NCI-H1417 treated with DMSO at 0.1 percent for 48 hours (cell line): ENCODE measurements around the gene CDH11.

Experiments used
- DNase-seq: peaks from one replicate; lab custom pipeline; 2025; lab: John Stamatoyannopoulos, UW

Gene CDH11

DNA sequence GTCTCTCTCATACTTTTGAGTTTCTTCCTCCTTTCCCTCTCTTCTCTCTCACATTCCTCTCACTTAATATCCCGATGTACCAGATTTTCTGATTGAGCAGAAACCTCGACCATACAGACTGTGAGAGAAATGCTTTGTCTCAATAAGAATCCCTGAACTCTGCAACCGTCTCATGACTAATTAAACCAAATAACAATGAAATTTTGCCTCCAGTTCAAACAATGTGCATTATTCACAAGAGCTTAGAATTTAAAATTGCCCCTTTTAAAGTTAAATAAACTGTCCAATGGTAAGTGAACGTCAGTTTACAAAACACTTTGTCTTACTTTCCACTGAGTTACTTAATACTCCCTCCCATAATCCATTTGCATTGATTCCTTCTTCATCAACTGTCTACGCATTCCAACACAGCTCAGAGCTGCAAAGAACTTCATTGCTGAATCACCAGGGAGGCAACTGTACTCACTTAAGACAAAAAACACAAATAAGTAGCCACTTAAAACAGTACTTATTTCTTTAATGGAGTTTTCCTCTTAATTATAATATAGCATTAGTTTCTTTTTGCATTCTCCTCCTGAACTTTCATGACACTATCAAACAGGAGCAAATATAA is 4.9 kb downstream of the CDH11 start:
- no peak for DNase-seq

DNA sequence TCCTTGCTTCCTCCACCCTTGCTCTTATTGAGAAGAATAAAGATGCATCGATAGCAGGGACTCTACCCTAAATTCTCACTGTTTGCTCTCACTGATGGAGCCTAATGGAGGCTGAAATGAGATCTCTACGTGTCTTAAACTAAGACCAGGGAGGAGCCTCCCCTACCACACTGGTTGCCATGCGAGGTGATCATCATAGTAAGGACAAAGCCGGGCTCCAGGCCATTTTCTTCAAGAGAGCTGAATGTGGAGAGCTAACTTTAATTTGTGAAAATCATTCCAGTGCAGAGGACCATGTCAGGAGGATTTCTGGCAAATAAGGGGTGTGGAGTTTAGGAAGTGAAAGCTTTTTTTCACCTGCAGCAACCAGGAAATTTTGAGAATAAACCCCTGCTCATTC is 5.6 kb downstream of the CDH11 start:
- no peak for DNase-seq

DNA sequence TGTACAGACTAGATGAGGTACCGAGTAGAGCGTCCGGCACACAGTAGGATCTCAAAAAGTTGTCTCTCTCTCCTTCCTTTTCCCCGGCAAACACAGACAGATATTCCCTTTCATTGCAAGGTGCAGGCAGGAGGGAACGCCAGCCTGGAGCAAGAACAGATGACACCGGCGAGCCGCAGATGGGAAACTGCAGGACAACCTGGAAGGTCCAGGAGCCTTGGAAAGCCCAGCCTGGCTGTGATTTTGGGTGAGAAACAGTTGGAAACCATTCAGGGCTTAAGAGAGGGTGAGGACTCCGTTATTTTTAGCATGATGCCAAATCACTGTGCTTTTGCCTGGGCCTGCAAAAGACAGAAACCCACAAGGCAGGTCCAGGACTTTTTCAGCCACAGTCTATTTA is 7.3 kb downstream of the CDH11 start:
- DNase-seq = no peak

DNA sequence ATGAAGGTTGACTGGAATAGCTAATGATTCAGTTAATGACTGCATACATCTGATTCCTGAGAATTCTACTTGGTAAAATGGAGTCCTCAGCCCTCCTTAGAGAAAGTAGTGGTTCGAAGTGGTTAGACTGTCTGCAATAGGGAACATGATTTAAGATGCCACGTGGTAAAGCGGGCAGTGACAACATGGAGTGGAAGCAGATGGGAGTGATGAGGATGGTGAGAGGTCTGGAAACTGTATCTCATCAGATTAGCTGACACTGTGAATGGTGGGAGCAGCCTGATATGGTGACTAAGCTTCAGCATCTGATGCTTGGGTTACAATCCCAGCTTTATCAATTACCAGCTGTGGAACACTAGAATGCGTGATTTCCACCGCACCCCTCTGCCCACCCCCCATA is 8.4 kb downstream of the CDH11 start:
- no peak for DNase-seq

DNA sequence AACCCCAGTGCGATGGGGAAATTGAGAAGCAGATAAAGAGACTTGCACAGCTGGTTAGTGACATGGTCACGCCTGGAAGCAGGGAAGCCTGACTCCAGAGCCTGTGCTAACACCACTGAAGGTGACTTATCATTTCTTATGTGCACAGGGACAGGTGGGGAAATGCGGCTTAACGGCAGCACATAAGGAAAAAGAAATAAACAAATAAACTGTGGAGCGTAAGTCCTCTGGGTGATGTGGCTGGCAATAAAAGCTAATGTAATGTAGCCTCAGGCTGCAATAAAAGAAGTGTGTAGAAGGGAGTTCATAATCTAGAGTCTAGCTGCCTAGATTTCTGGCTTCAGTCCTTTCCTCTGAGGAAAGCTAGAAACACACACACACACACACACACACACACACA is 10.6 kb downstream of the CDH11 start:
- DNase-seq = no peak

DNA sequence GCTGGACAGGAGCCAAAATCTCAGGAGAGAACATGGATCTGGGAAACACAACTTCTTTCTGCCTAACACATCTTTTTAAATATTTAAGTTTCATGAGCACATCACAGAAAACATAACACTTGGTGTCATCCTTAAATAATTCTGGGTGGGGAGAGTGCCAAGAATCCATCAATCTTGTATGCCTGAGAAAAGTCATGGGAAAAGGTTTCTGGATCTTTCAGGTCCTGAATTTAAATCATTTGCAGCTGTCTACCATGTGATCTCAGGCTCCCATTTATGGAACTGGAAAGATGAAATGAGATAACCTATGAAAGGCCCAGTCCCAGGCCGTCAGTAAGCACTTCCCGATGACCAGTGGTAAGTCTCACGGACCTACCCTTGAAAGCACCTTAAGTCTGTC is 15.1 kb downstream of the CDH11 start:
- no peak for DNase-seq

DNA sequence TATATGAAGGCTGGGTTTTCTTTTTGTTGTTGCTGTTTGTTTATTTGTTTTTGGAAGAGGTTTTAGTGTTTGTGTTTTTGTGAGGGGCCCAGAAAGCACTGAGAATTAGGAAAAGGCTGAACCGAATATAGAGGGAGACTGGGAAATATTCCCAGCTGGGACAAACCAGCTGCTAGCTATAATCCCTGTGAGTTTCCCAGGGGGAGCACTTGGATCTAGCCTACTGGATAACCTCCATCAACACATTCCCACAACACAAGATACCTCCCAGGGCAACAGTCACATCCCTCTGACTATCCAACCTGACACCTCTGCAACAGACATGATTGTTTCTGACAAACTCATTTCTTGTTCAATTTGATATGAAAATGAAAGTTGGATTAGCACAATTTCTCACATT is 16.7 kb downstream of the CDH11 start:
- no peak for DNase-seq

DNA sequence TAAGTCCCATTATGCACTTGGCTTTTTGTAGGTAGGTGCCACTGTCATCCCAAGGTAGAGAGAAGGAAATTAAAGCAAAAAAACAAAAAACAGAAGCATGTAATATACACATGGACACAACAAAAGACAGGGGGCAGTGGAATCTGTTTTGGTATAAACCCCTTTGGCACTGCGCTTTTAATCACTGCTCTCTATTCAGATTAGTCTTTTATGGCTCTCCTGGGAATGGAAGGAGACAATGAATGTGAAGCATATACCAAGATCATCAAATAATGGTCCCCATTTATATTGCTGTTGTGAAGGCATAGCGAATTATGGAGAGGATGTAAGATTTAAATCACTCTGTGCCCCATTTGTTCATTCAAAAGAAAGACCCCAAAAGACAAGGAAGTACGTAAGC is 17.4 kb downstream of the CDH11 start:
- DNase-seq = no peak

DNA sequence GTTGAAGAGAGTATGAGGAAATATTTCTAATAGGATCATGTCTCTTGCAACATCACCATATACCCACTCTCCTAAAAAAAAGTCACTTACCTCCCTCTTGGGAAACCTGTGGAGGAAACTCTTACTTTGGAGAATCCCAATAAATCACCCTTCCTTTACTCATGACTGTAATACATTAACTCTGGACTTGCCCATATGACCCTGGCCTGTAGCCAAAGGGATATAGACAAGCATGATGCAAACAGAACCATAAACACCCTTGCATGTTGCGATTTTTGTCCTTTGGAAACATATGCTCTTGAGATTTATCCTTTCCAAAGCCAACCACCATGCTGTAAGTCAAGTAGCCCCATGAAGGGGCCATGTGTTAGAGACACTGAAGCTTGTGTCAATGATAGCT is 19.5 kb downstream of the CDH11 start:
- no peak for DNase-seq

DNA sequence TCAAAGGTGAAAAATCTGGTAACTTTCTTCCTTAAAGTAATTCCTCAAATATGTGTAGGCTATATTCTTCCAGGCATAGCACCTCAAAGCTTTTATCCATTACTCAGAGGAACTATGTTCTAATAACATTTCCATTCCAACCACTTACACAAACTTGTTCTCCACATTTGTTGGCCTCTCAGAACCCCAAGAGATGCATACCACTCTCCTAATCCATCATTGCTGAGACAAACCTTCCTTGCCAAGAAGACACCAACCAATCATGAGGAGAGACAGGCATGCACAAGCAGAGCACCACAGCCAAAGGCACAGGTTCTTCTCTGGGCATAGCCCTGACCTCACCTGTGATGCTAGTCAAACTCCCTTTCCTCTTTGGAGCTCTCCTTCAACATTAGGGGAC is 20.9 kb downstream of the CDH11 start:
- DNase-seq = no peak

DNA sequence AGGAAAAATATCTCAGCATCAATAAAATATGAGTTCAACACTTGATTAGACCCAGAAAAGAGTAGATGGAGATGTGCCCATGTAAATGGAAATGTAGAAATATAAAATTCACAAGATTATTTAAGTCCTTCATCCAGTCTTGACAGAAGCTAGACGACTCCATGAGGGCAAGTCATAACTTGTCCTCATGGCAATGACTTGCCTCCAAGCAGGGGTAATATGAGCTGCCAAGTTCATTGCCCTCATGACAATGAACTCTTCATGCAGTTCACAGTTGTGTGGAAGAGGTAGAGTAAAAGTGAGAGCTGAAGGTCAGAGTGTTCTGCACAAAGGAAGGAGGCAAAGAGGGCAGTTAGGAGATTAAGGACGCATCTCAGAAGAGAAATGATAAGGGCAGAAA is 22.3 kb downstream of the CDH11 start:
- DNase-seq = no peak

DNA sequence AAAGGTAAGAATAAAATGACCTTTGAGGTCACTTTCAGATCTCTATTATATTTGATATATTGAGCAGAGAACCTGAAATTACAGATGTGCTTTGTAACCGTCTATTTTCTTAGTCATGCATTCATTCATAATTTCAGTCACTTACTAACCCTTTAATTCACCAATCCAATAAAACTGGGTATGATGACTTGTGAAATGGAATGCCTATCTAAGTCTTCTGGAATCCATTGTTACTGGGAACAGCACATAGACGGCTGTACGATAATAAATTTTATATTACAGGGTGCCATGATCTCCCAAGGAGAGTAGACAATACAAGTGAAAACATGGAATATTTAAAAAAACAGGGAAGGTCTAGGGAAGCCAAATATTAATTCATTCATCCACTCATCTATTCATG is 22.9 kb downstream of the CDH11 start:
- DNase-seq = no peak

DNA sequence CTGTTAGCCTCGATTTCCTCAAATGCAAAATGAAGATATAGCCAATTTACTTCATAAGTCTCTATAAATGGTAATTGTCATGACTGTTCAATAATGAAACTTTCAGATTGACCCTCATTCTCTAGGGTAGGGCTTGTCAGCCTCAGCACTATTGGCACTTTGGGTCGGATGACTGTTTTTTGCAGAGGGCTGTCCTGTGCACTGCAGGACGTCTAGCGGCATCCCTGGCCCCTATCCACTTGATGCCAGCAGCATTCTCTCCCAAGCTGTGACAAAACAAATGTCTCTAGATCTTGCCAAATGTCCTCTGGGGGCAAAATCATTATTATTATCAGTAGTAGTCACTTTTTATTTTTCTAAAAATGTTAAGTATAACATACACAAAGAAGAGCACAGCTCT is 24.6 kb downstream of the CDH11 start:
- DNase-seq = no peak

DNA sequence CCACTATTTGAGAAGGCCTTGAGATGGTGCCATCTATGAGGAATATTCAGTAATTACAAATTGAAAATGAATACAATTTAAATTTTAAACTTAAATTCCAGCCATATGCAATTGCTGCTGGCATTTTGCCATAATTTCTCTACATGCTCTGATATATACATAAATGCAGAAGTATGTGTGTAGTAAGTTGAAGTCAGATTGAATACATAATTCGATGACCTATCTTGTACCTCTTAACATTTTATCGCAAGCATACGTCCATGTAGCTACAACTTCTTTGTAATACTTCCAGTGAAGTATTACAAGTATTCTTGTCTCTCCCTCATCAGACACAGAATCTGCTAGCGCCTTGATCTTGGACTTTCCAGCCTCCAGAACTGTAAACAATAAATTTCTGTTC is 26.0 kb downstream of the CDH11 start:
- DNase-seq = no peak

DNA sequence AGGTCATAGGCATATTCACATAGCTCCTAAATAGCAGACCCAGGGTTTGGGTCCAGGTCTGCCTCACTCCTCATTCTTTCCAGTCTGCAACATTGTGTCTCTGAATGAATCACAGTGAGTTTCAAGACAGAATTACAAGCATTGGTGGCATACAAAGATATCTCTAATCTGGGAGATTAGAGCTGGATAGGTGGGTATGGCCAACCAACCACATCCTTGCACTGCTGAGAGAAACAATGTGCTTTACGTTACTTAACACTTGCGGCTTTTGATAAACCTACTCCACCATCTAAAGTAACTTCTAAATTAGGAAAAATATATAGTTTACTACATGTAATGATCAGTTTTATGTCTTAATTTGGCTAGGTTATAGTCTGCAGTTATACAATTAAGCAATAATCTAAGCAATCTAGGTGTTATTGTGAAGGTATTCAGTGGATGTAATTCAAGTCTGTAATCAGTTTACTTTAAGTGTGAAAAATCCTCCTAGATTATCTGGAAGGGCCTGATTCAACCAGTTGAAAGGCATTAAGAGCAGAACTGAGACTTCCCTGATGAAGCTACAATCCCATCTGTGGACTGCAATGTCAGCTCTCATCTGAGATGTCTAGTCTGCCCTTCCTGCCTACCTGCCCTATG is 26.7 kb downstream of the CDH11 start:
- no peak for DNase-seq

DNA sequence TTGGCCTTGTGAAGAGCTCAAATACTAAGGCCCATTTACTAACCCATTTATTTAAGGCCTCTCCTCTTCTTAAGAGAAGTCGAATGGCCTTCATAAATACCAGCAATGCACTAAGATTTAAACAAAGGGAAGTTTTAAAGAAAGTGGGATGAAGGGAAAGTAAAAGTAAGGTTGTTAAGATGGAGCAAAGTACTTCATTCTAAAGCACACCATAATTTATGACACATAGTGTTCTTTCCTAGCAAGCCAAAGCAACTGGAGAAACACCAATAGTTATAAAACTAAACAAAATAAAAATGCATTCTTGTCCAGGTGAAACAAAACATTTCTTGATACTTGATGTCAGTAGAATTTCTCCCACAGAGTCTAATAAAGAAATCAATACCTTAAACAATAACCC is 27.9 kb downstream of the CDH11 start:
- DNase-seq = no peak

DNA sequence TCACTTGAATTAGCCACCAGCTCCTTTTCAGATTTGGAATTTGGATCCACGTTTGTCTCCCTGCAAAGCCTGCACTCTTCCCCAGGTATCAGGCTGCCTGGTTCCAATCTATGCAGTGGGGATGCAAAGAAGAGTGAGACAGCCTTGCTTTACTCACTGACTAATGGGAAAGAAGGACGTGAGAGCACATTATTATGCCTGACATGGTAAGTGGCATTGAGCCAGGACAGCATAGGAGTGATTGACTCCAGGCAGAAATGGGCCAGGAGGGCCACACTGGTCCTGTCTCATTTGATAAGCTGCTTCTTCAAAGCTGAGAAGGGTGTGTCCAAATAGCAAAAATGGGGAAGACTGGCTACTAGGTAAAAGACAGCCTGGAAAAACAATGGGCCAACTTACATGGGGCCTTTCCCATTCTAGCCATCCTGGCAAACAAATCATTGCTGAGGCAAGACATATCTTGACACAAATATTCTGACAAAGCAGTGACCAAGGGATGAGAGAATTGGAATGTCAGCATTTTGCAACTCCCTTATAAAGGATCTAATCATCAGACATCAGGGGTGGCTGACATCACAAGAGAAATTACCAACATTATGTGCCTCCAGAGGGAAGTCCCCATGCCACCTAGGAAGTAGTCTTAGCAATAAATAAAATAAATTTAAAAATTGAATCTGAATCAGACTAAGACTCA is 38.6 kb downstream of the CDH11 start:
- no peak for DNase-seq

DNA sequence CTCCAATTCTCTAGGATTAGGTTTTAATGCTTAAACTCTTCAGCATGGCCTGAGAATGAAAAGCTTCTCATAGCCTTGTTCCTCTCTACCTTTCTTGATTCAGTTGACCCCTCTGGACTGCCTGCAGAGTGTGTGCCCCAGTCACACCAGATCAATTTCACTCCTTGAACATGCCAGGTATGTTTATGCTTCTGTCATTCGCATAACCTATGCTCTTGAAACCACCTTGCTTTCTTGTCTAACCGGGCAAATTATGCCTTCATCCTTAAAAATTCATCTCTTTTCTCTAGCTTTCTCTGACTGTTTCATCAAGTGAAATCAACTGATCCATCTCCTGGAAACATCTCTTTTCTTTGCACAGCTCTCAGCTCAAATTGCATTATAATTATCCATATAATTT is 42.3 kb downstream of the CDH11 start:
- no peak for DNase-seq

DNA sequence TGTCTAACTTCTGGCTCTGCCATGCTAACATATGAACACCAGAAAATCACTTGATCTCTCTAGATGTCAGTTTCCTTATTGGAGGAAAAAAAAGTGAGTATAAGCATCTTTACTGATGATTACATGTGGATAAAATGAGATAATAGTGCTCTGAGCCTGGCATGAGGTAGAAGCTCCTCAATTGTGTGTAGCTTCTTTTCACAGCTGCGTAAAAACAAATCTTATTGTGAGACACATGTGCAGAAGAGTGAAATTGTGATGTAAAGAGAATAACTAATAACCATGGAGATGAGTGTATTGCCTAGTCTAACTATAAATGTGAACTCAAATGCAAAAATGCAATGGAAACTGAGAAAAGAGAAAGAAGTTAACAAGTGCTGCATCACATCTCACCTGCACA is 44.7 kb downstream of the CDH11 start:
- no peak for DNase-seq

DNA sequence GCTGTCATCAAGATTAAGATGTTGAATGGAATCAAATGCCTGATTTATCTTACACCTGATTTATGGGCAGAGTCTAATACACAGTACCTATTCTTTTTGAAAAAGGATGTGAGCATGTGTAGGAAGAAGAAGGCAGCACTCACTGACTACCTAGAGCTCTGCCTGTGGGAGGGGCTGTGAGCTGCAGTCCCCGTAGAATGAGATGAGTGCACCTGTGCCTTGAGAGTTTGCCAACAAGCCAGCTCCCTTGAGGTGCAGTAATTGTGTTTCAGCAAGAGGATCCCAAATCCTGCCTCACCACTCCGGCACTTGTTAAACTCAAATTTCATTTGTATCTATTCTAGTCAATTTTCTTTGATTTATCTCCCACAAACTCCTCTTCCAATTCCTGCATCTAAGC is 46.0 kb downstream of the CDH11 start:
- no peak for DNase-seq

DNA sequence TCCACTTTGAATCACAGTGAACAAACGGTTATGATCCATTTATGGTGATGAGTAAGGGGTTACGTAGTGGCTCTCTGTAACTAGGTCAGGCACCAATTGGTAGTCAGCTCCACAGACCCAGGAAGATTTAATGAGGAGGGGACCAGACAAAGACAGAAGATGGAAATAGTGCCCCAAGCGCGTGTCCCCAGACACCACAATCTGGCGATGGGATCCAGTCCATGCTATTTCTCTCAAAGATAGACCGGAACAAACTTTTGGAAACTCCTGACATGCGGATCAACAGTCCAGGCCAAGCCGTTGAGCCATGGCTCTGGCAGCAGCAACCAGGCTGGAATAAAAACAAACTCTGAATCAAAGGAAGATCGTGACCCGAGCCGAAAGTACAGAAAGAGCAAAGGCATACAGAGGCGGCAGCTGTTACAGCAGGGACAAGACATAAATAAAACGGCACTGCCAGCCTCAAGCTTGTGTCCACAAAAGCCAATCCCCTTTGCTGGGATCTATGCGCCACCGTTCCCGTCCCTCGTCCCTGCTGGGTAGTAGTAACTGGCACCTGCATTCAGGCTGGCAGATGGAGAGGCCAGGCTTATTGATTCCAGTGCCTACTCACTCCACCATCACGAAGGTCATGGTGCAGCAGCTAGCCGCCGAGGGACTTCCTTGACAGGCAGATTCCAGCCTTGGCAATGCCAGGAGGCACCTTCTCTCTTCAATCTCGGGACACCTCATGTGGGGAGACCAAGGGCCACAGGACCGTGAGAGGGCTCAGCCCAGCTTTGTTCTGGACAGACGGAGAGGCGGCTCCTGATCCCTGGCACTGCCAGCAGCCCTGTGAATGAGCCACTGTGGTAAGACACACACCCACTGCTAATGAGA is 50.2 kb downstream of the CDH11 start:
- DNase-seq = no peak

DNA sequence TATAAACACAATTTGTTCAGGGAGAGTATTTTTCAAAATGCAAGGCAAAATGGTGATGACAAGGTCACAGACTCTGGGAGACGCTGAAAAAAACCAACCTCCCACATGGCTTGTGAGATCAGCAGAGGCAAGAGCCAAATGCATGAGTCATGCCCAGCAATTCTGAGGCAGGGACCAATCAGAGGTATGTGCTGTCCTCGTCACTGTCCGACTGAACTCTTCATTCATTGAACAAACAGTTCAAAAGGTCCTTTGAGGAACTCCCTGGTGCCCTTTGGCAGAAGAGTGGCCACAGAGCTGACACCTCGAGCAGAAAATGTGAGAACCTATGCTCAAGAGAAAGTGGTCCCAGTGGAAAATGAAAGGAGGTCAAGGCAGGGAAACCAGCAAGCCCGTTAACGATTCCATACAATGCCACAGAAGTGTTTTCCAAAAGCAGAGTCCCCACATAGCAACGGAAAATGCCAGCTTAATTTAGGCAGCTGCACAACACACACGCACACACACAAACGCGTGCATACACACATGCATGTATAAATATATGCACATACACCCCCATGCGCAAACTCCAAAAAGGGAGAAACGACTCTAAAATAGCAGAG is 50.9 kb downstream of the CDH11 start:
- DNase-seq = no peak
